B cell (primary cell): ENCODE data around the gene ANGPT4. TPM values are rescaled to one million over a fixed set of nuclear protein-coding genes. Genes with fewer than 3 reads are reported as not detected.

Source experiments
- ATAC-seq: fragments of 200-7000 bp; cut with Tn5 transposase; one replicate; pipeline ENCODE4 v1.10.0; 2021; ENCODE audit warnings: low read depth, mild to moderate bottlenecking, moderate number of reproducible peaks, moderate library complexity
- CTCF ChIA-PET: fragments of 350-600 bp; sonication (Branson Sonifier 250); formaldehyde crosslinking; loops from one replicate; lab custom pipeline; 2021; ENCODE audit warnings: antibody characterized with exemption, inconsistent platforms; lab: Charles Lee
- POLR2A ChIA-PET: fragments of 350-600 bp; sonication (Branson Sonifier 250); formaldehyde crosslinking; loops from one replicate; lab custom pipeline; 2021; ENCODE audit warnings: antibody characterized with exemption; lab: Charles Lee
- DNase-seq: peaks from one replicate; pipeline ENCODE4 v3.0.0; 2013
- H2AFZ ChIP-seq: 2 replicates; pipeline ENCODE4 v1.6.1; 2012; ENCODE audit warnings: mild to moderate bottlenecking, low read depth, low read length; ENCODE audit not compliant: insufficient read depth, poor library complexity, severe bottlenecking
- H3K27ac ChIP-seq, 2 donors: 1 replicate in 1 of 2; 2 replicates in 1 of 2; pipeline ENCODE4 v1.5.1; 2012 to 2013; ENCODE audit warnings: low read length in 2 of 2, mild to moderate bottlenecking in 2 of 2, moderate library complexity in 1 of 2
- H3K27me3 ChIP-seq, 4 experiments: fragments of 200-600 bp in 1 of 4; sonication (generic) in 1 of 4; replicated peaks in 1 of 4; 1 replicate in 2 of 4; 2 replicates in 2 of 4; pipeline versions ENCODE4 v1.6.1 to v1.7.0; 2013 to 2016; ENCODE audit warnings: low read length in 3 of 4, mild to moderate bottlenecking in 2 of 4, mixed read lengths in 1 of 4, moderate library complexity in 1 of 4; ENCODE audit not compliant: insufficient read depth in 4 of 4, control insufficient read depth in 3 of 4; ENCODE audit errors: control extremely low read depth in 1 of 4
- H3K36me3 ChIP-seq, 2 experiments: replicated peaks in 1 of 2; 1 replicate in 1 of 2; 2 replicates in 1 of 2; pipeline versions ENCODE4 v1.6.1 to v1.7.1; 2013; ENCODE audit warnings: low read length in 1 of 2; ENCODE audit not compliant: insufficient read depth in 2 of 2, control insufficient read depth in 1 of 2; ENCODE audit errors: control extremely low read depth in 1 of 2, extremely low read depth in 1 of 2
- H3K4me1 ChIP-seq, 2 donors: fragments of 200-600 bp in 1 of 2; sonication (generic) in 1 of 2; 1 replicate in 1 of 2; 2 replicates in 1 of 2; pipeline versions ENCODE4 v1.5.1 to v1.6.1; 2013 to 2017; ENCODE audit warnings: low read length in 2 of 2; ENCODE audit not compliant: control insufficient read depth in 2 of 2, insufficient read depth in 2 of 2
- H3K4me2 ChIP-seq: replicated peaks from 2 replicates; pipeline ENCODE3; 2012; ENCODE audit warnings: mild to moderate bottlenecking, low read depth, low read length; ENCODE audit not compliant: poor library complexity, severe bottlenecking
- H3K4me3 ChIP-seq, 5 experiments: fragments of 200-600 bp in 1 of 5; sonication (generic) in 1 of 5; 1 replicate in 3 of 5; 2 replicates in 2 of 5; pipeline versions ENCODE4 v1.5.1 to v1.7.0; 2011 to 2016; ENCODE audit warnings: low read length in 4 of 5, mild to moderate bottlenecking in 4 of 5, low read depth in 2 of 5, control low read depth in 1 of 5, moderate library complexity in 1 of 5; ENCODE audit not compliant: insufficient read depth in 1 of 5; ENCODE audit errors: control extremely low read depth in 1 of 5, extremely low read depth in 1 of 5
- H3K79me2 ChIP-seq: fragments of 200-600 bp; sonication (generic); one replicate; pipeline ENCODE4 v1.6.0; 2016; ENCODE audit warnings: low read length; ENCODE audit not compliant: control insufficient read depth, insufficient read depth
- H3K9ac ChIP-seq: fragments of 200-600 bp; sonication (generic); 2 replicates; pipeline ENCODE4 v1.6.1; 2017; ENCODE audit warnings: mild to moderate bottlenecking, low read length, moderate library complexity
- H3K9me3 ChIP-seq, 3 donors: one replicate each; pipeline versions ENCODE4 v1.6.1 to v1.7.1; 2013; ENCODE audit warnings: low read length in 2 of 3; ENCODE audit not compliant: control insufficient read depth in 2 of 3, insufficient read depth in 1 of 3; ENCODE audit errors: control extremely low read depth in 1 of 3
- H4K20me1 ChIP-seq: 2 replicates; pipeline ENCODE4 v1.6.0; 2012; ENCODE audit warnings: mild to moderate bottlenecking, low read length; ENCODE audit not compliant: insufficient read depth, control insufficient read depth, poor library complexity, severe bottlenecking
- H3K27ac Mint-ChIP-seq: one replicate; pipeline ENCODE4 v1.8.0; 2021; ENCODE audit warnings: mixed read lengths
- H3K27me3 Mint-ChIP-seq: one replicate; pipeline ENCODE4 v1.8.0; 2021; ENCODE audit warnings: mixed read lengths
- H3K4me1 Mint-ChIP-seq: one replicate; pipeline ENCODE4 v1.8.0; 2021; ENCODE audit warnings: mixed read lengths
- H3K4me3 Mint-ChIP-seq: one replicate; pipeline ENCODE4 v1.8.0; 2021; ENCODE audit warnings: mixed read lengths
- H3K9me3 Mint-ChIP-seq: one replicate; pipeline ENCODE4 v1.8.0; 2022; ENCODE audit warnings: mixed read lengths; ENCODE audit not compliant: insufficient read depth
- CTCF ChIP-seq: fragments of 200-600 bp; IDR thresholded peaks from one replicate; pipeline ENCODE4 v1.8.0; 2022; ENCODE audit warnings: antibody characterized with exemption, mild to moderate bottlenecking
- EZH2 ChIP-seq: IDR thresholded peaks from 2 replicates; pipeline ENCODE4 v1.6.1; 2012; ENCODE audit warnings: borderline replicate concordance, low read depth, mild to moderate bottlenecking, moderate library complexity, low read length; ENCODE audit not compliant: insufficient read depth, poor library complexity, severe bottlenecking
- WGBS: methylation state at CpG from one replicate; pipeline ENCODE4 v1.1.5; 2013; ENCODE audit warnings: missing lambda C conversion rate; ENCODE audit not compliant: insufficient coverage; 5-methylcytosine and 5-hydroxymethylcytosine counted together
- intact Hi-C: fragments of 100-400 bp; cut with micrococcal nuclease; formaldehyde crosslinking; loops from one replicate; pipeline ENCODE4 v1.10.0; 2022
- polyA plus RNA-seq: library from polyadenylated mRNA; depleted of rRNA; stranded (reverse); fragments of >200 nt; gene quantifications from 2 replicates; pipeline ENCODE4 v1.2.3, GENCODE V29; 2012
- total RNA-seq, 2 donors: library from RNA; stranded (reverse); fragments of 120-200 nt in 1 of 2; gene quantifications; 1 replicate in 1 of 2; 2 replicates in 1 of 2; pipeline versions ENCODE4 v1.2.3 to v1.2.4, GENCODE V29; 2013 to 2022

Gene ANGPT4
- total and polyA plus RNA-seq, 2 donors (not counting 1 experiment from before 2014, with no cell fraction given) = not detected

DNA sequence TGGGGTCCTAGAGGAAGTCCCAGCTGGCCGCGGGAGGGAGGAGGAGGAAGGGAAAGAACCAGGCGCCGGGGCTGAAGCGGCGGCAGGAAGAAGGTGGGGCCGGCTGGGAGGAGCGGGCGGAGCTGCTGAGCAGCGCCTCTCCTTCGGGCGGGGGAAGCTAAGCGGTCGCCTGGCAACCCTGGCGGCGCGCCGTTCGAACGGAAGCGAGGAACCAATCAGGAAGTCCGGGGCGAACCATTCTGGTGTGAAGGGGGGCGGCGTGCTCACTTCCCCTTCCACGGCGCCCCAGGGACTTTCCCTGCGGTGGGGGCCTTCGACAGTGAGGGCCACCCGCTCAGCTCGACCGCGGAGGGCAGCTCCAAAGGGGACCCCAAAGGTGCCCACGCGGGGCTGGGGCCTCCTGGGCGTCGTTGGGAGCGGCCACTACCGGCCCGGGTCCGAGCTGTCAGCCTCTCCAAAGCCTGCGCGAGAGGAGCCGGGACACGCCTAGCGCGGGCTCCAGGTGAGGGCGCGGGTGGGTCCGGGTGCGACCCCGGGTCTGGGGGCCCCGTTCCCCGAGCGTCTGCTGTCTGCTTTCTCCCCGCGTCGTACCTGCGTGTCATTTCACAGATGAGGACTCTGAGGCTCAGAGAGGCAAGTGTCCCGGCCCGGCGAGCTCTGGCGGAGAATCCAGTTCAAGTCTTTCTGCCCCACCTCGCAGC lies 82.5 kb downstream of the ANGPT4 start, which contains the start of gene FAM110A:
FAM110A (plus strand) TSS at position 266 of the 701 bp plus-strand sequence. CDS start 11,090 bp downstream, outside the sequence.
- peaks cover 37% of the 10 kb centered on the region for H3K4me1 Mint-ChIP-seq
- Histone ChIP-seq H3K4me1 (peaks cover 31% of the 10 kb centered on the region in 2 donors), H3K79me2 (peaks cover 48% of the 10 kb centered on the region), H3K4me3 (peak within 1 kb of the TSS; percentile 72 to 95 (median 88)), H2AFZ (peak within 1 kb of the TSS; percentile 85), H3K36me3 (peaks cover 0 to 2% of the 10 kb centered on the region in 2 experiments), H3K27ac (peak within 1 kb of the TSS; percentile 81 to 96), H4K20me1 (peaks cover 15% of the 10 kb centered on the region), H3K4me2 (peak within 1 kb of the TSS; percentile 96), H3K27me3 (no peaks in the 10 kb centered on the region), H3K9ac (peak within 1 kb of the TSS; percentile 86), H3K9me3 (peaks cover 0 to 8% (median 0%) of the 10 kb centered on the region in 3 donors)
- ChIA-PET POLR2A (interaction anchor here (0.6 to 2.3 kb wide), 6 partner anchors 9 to 1637 kb away, joined by 3 to 15 read pairs (median 6); partner anchors contain the start of genes NSFL1C, PSMF1 and SNRPB), CTCF (interaction anchor here (0.6 to 7.2 kb wide), 8 partner anchors 9 to 380 kb away, joined by 3 to 59 read pairs (median 4); no protein-coding TSS in a partner anchor)
- H3K27me3 Mint-ChIP-seq = no peaks in the 10 kb centered on the region
- DNase-seq = peak; percentile 98
- no peaks in the 10 kb centered on the region for H3K9me3 Mint-ChIP-seq
- intact Hi-C loops = loop anchor here (1.0 to 5.0 kb wide), 6 partner anchors 11 to 1269 kb away; partner anchors contain the start of genes NSFL1C, PSMF1, SRXN1 and STK35
- peak; percentile 93 for ATAC-seq
- H3K27ac Mint-ChIP-seq = peak within 1 kb of the TSS; percentile 87
- under 1% methylated on average over 64 of the region's 64 CpGs for WGBS
- TF ChIP-seq CTCF (no peak), EZH2 (no peak)
- peak within 1 kb of the TSS; percentile 81 for H3K4me3 Mint-ChIP-seq
